BJ (cell line): Measurements from ENCODE around the gene MYL7. TPM values are rescaled to one million over a fixed set of nuclear protein-coding genes. Genes with fewer than 3 reads are reported as not detected.

Experiments used
- CTCF ChIA-PET: fragments of 350-600 bp; formaldehyde crosslinking; extraction: SDS; loops from one replicate; lab custom pipeline; 2021; ENCODE audit warnings: antibody characterized with exemption, inconsistent platforms; lab: Yijun Ruan, JAX
- POLR2A ChIA-PET: fragments of 300-600 bp; sonication (Branson Sonifier 250); formaldehyde crosslinking; extraction: SDS; loops from one replicate; lab custom pipeline; 2021; ENCODE audit warnings: antibody characterized with exemption; lab: Charles Lee
- DNase-seq: peaks from one replicate; pipeline ENCODE4 v3.0.0-alpha.2; 2011; ENCODE audit warnings: low read depth
- H3K27me3 ChIP-seq: 2 replicates; pipeline ENCODE4 v1.6.0; 2011; ENCODE audit warnings: low read length; ENCODE audit not compliant: control insufficient read depth, insufficient read depth
- H3K36me3 ChIP-seq: 2 replicates; pipeline ENCODE4 v1.5.1; 2011; ENCODE audit warnings: low read length; ENCODE audit not compliant: control insufficient read depth, insufficient read depth
- H3K4me3 ChIP-seq: 2 replicates; pipeline ENCODE4 v1.5.1; 2011; ENCODE audit warnings: low read depth, mild to moderate bottlenecking, control low read depth, low read length
- polyA plus RNA-seq: library from polyadenylated mRNA; depleted of rRNA; stranded (reverse); fragments of >200 nt; gene quantifications from 2 replicates; pipeline ENCODE4 v1.2.3, GENCODE V29; 2011
- TF ChIP-seq, protein P1 (sequence below): IDR thresholded peaks from 2 replicates; pipeline ENCODE4 v1.5.1; 2011; ENCODE audit warnings: low read depth, mild to moderate bottlenecking, control low read depth, inconsistent platforms, low read length, moderate library complexity; ENCODE audit not compliant: insufficient read depth

Gene MYL7
- polyA plus RNA-seq, 1 experiment, result 0.26 TPM

DNA sequence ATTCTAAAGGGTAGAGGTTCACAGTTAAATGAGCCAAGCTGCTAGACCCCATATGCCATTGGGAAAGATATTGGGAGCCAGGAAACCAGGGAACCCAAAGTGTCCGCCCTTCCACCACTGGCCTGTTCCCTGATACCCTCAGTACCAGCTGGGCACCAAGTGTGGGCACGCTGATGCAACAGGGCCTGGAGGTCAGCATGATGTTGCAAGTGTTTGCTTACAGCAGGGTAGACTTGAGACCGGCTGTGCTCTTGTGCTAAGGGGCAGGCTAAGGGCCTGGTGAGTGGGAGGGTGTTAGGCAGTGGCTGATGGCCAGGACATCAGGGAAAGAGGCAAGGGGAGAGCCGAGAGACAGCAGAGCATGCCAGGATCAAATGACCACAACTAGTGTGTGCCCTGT lies 21.0 kb upstream of the MYL7 start:
- H3K36me3 ChIP-seq, result no peaks in the 10 kb centered on the region
- POLR2A ChIA-PET, result no interaction called here
- CTCF ChIA-PET, result interaction anchor here (1.1 to 2.5 kb wide), 2 partner anchors 15 to 33 kb away, joined by 4 to 11 read pairs; no protein-coding TSS in a partner anchor
- H3K27me3 ChIP-seq, result 0 out of 2 replicates have a peak, but pooled peaks cover 1% of the 10 kb centered on the region
- no peak overlapping the region for H3K4me3 ChIP-seq
- no peak for DNase-seq
- TF ChIP-seq, protein P1, sequence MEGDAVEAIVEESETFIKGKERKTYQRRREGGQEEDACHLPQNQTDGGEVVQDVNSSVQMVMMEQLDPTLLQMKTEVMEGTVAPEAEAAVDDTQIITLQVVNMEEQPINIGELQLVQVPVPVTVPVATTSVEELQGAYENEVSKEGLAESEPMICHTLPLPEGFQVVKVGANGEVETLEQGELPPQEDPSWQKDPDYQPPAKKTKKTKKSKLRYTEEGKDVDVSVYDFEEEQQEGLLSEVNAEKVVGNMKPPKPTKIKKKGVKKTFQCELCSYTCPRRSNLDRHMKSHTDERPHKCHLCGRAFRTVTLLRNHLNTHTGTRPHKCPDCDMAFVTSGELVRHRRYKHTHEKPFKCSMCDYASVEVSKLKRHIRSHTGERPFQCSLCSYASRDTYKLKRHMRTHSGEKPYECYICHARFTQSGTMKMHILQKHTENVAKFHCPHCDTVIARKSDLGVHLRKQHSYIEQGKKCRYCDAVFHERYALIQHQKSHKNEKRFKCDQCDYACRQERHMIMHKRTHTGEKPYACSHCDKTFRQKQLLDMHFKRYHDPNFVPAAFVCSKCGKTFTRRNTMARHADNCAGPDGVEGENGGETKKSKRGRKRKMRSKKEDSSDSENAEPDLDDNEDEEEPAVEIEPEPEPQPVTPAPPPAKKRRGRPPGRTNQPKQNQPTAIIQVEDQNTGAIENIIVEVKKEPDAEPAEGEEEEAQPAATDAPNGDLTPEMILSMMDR, result no peak

GRCh38 chr7:44161371-44161770 lies 20.2 kb upstream of the MYL7 start:
- no peak for DNase-seq
- POLR2A ChIA-PET, result no interaction called here
- TF ChIP-seq, protein P1, result no peak
- Histone ChIP-seq H3K27me3 (0 out of 2 replicates have a peak, but pooled peaks cover 1% of the 10 kb centered on the region), H3K36me3 (no peaks in the 10 kb centered on the region), H3K4me3 (no peak overlapping the region)
- CTCF ChIA-PET, result interaction anchor here (2.5 kb wide), 1 partner anchor 14 kb away, joined by 11 read pairs; no protein-coding TSS in a partner anchor

GRCh38 chr7:44159824-44160630 lies 18.9 kb upstream of the MYL7 start:
- ChIA-PET CTCF (interaction anchor here (0.6 kb wide), 1 partner anchor 18 kb away, joined by 3 read pairs; no protein-coding TSS in a partner anchor), POLR2A (no interaction called here)
- Histone ChIP-seq H3K36me3 (no peaks in the 10 kb centered on the region), H3K4me3 (no peak overlapping the region), H3K27me3 (no peaks in the 10 kb centered on the region)
- no peak for DNase-seq
- TF ChIP-seq, protein P1, result no peak

DNA sequence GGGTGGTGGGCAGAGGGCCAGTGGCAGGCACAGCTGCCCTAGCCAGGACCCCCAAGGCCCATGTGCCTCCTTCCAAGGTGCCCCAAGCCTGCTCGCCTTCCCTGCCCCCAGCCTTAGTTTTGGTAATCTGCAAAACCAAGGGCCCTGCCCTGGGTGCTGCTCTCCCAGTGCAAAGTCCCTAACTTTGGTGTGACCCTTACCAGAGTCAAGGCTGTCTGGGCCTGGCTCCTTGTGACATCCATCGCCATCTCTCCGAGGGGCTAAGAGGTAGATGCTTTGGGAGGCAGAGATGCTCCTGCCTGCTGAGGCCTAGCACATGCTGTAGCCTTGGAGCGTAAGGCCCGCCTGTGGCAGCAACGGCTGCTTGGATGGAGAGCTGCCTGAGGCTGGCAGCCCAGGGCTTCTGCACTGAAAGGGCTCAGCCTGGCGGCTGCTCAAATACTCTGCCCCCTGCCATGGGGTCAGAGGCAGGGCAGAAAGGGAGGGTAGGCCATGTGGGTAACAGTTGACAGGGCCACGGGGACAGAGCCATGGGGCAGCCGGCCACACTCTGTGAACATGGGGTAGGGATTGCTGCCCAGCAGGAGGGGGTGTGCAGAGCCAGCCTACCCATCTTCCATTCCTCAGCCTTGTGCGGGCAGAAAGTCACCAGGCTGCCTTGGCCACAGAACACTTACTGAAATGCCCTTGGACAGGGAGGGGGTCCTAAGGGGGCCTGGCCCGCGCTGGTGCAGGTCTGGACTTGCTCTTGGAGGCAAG lies 17.9 kb upstream of the MYL7 start:
- TF ChIP-seq, protein P1, result no peak
- POLR2A ChIA-PET, result no interaction called here
- no peaks in the 10 kb centered on the region for H3K36me3 ChIP-seq
- DNase-seq, result no peak
- no peaks in the 10 kb centered on the region for H3K27me3 ChIP-seq
- CTCF ChIA-PET, result no interaction called here
- no peak overlapping the region for H3K4me3 ChIP-seq
